T-helper 17 cell (primary cell): Measurements from ENCODE around the gene PNMT. TPM values are rescaled to one million over a fixed set of nuclear protein-coding genes. Genes with fewer than 3 reads are reported as not detected.

Experiments
- ATAC-seq: fragments of 150-1000 bp; cut with Tn5 transposase; 2 replicates; pipeline ENCODE4 v1.10.0; 2021; ENCODE audit warnings: mild to moderate bottlenecking, moderate library complexity
- DNase-seq, 3 donors: peaks; one replicate each; pipeline versions ENCODE4 v3.0.0 to v3.0.0-alpha.2; 2020 to 2021
- H3K9me3 ChIP-seq: one replicate; pipeline ENCODE4 v1.7.0; 2013; ENCODE audit warnings: low read length, mild to moderate bottlenecking; ENCODE audit not compliant: control insufficient read depth, poor library complexity, severe bottlenecking
- H3K27ac Mint-ChIP-seq: one replicate; pipeline ENCODE4 v1.8.0; 2022; ENCODE audit warnings: mild to moderate bottlenecking, moderate library complexity, mixed read lengths
- H3K27me3 Mint-ChIP-seq: one replicate; pipeline ENCODE4 v1.8.0; 2022; ENCODE audit warnings: mixed read lengths
- H3K36me3 Mint-ChIP-seq: one replicate; pipeline ENCODE4 v1.8.0; 2022; ENCODE audit warnings: low read depth, mixed read lengths
- H3K4me1 Mint-ChIP-seq: one replicate; pipeline ENCODE4 v1.8.0; 2022; ENCODE audit warnings: mild to moderate bottlenecking, mixed read lengths
- H3K4me3 Mint-ChIP-seq: one replicate; pipeline ENCODE4 v1.8.0; 2022; ENCODE audit warnings: mild to moderate bottlenecking, moderate library complexity, mixed read lengths
- total RNA-seq, 4 donors: library from RNA in 2 of 4; stranded (reverse) in 2 of 4; gene quantifications; one replicate each; pipeline ENCODE4 v1.2.3 and lab custom pipeline; 2022 to 2026

PNMT gene
- total RNA-seq, 2 donors from 2014 or later = not detected

DNA sequence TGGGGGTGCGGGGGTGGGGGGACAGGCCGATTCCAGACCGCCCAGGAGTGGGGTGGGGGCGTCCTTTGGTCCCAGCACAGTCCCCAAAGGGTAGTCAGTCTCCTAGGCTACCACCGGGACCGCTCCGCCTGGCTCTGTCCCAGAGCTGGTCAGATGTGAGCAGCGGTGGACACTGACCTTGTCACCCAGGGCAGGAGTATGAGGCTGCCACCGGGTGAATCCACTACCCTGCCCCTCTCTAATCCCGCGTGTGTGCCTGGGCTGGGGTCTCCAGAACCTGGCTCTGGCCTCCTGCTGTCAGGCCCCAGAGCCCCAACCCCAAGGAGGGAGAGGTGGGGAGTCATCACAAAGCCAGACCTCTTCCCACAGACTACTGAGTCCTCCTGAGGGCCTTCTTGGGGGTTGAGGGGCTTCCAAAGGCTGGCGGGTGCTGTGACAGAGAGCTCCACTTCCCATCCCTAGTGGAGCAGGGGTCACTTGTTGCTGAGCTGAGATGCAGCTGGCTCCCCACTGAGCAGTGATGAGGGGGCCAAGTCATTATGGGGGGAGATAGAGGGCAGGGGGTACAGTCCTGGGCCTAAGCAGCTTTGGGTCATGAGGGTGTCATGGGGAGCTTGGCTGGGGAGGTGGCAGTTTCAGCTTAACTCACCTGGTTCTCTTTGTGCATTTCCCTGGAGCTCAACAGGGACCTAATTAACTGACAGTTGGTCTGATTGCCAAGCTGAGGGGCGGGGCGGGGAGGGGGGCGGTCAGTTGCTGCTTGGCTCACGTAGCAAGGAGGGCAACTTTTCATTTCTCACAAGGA is 40.3 kb upstream of the PNMT start:
- peak overlapping the region; percentile 45 for H3K27ac Mint-ChIP-seq
- ATAC-seq = no peak
- H3K4me3 Mint-ChIP-seq = no peak overlapping the region
- no peak for DNase-seq
- H3K9me3 ChIP-seq = no peaks in the 10 kb centered on the region
- peaks cover 5% of the 10 kb centered on the region for H3K36me3 Mint-ChIP-seq
- peaks cover 21% of the 10 kb centered on the region for H3K4me1 Mint-ChIP-seq
- H3K27me3 Mint-ChIP-seq = peaks cover 47% of the 10 kb centered on the region

DNA sequence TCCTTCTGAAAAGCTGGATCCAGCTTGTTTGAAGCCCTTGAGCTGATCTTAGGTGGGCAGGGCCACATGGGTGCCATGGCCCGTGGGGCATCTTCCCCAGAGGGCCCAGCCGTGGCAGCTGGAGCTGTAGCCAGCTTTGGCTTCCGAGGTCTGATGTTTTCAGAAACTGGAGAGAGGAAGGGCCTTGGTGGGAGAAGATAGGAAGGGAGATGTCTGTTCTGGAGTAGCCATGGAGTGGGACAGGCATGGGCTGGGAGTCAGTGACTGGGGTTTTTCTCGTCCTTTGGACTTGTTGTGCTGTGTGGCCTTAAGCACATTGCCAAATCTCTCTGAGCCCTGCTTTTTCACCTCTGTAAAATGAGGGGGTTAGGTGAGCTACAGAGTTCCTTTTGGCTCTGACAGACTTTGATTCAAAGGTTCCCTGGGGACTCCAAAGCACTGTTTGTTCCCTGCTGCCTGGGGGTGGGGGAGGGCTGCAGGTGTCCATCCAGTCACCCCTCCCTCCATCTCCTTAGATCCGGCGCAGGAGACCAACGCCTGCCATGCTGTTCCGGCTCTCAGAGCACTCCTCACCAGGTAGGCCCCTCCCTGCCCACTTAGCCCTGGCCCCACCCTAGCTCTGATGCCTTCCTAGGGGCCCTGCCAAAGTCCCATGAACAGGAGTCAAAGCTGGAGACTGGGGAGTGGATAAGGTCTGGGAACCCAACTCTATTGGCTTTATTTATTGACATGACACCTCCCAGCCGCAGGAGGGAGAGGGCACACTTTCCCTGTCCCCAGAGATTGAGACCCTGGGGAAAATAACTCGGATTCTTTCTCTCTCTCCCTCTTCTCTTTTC is 39.4 kb upstream of the PNMT start:
- Mint-ChIP-seq H3K36me3 (peaks cover 5% of the 10 kb centered on the region), H3K4me1 (peaks cover 19% of the 10 kb centered on the region), H3K27ac (peak overlapping the region; percentile 45), H3K27me3 (peaks cover 47% of the 10 kb centered on the region), H3K4me3 (no peak overlapping the region)
- DNase-seq (no peak), ATAC-seq (no peak)
- H3K9me3 ChIP-seq = no peaks in the 10 kb centered on the region

- no peak for DNase-seq
- peaks cover 21% of the 10 kb centered on the region for H3K4me1 Mint-ChIP-seq
- no peak overlapping the region for H3K4me3 Mint-ChIP-seq
- peaks cover 47% of the 10 kb centered on the region for H3K27me3 Mint-ChIP-seq
- ATAC-seq = no peak
- peaks cover 5% of the 10 kb centered on the region for H3K36me3 Mint-ChIP-seq
- H3K9me3 ChIP-seq = no peaks in the 10 kb centered on the region
- no peak overlapping the region for H3K27ac Mint-ChIP-seq
These were observed 38.8 kb upstream of the PNMT start for GRCh38 chr17:39629494-39629880.

- ATAC-seq (no peak), DNase-seq (no peak)
- peaks cover 5% of the 10 kb centered on the region for H3K36me3 Mint-ChIP-seq
- H3K27me3 Mint-ChIP-seq = peaks cover 43% of the 10 kb centered on the region
- H3K4me3 Mint-ChIP-seq = no peak overlapping the region
- no peaks in the 10 kb centered on the region for H3K9me3 ChIP-seq
- H3K4me1 Mint-ChIP-seq = peaks cover 19% of the 10 kb centered on the region
- no peak overlapping the region for H3K27ac Mint-ChIP-seq
These were observed 38.4 kb upstream of the PNMT start for GRCh38 chr17:39629898-39630297.

DNA sequence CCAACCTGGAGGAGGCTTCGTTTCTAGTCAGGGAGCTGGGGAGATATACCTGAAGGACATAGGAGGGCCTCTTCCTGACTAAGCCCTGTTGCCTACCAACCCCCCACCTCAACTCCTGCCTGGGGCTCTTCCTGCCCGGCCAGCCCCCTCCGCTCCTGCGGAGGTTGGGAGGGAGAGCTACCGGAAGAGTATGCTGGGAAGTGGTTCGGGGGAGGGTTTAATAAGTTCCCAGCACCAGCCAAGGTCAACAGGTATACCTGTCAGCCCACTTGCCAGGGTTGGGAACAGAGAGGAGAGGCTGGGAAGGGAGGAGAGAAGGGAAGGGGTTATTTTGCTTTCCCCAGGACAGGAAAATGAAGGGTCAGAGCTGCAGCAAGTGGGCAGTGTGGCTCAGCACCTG is 36.9 kb upstream of the PNMT start:
- ATAC-seq (no peak), DNase-seq (no peak)
- H3K9me3 ChIP-seq = no peaks in the 10 kb centered on the region
- Mint-ChIP-seq H3K27ac (no peak overlapping the region), H3K36me3 (peaks cover 5% of the 10 kb centered on the region), H3K4me1 (peaks cover 15% of the 10 kb centered on the region), H3K4me3 (no peak overlapping the region), H3K27me3 (peaks cover 28% of the 10 kb centered on the region)

DNA sequence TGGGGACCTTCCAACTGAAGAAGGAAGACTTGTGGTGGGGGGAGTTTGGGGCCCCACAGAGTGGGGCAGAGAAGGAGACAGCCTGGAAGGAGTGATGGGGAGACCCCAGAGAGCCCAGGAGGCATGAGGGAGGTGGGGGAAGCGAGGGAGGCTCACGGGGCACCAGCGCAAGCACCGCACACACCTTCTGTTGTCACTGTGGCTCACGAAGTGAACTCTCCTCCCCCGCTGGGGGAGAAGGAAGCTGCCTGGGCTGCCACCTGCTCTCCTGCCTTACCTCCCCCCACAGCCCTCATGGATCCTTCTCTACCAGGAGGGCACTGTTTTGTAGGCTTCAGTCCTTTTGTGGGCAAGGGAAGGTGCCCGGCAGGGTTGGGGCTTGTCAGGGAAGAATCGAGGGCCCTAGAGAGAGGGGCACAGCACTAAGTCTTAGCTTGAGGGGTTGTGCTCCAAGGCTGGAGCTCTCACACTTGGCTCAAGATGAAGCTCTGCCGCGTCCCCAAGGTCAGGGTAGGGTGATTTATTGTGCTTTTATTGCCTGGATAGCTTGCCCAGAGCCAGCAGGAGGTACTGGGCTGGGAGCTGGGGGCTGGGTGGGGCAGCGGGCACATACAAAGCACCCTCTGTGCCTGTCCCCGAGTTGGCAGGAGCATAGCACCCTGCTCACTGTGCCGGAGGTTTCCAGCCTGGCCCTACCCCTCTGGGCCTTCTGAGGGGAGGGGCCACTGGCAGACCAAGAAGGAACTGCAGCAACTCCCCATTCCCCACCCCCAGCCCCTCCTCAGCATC is 35.9 kb upstream of the PNMT start:
- no peak overlapping the region for H3K4me3 Mint-ChIP-seq
- ATAC-seq = no peak
- no peak for DNase-seq
- H3K36me3 Mint-ChIP-seq = peaks cover 5% of the 10 kb centered on the region
- peaks cover 12% of the 10 kb centered on the region for H3K4me1 Mint-ChIP-seq
- H3K27me3 Mint-ChIP-seq = peaks cover 25% of the 10 kb centered on the region
- no peak overlapping the region for H3K27ac Mint-ChIP-seq
- H3K9me3 ChIP-seq = no peaks in the 10 kb centered on the region

DNA sequence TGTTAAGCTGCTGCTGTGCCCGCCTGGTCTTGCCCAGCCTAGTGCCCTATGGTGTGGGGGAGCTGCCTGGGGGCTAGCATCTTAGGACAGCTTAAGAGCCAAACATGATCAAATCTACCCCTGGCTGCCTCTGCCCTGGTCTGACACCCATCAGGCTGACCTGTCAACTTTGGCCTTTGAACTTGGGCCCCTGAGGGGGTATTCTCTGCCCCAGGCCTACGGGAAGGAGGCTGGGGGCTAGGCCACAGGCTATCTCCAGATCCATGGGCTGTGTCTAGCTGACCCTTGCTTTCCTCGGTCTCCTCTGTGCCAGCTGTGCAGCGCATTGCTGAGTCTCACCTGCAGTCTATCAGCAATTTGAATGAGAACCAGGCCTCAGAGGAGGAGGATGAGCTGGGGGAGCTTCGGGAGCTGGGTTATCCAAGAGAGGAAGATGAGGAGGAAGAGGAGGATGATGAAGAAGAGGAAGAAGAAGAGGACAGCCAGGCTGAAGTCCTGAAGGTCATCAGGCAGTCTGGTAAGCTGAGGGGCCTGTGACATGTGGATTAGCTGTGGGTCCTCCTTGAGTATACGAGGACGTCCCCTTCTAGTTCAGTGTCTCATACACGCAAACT is 34.6 kb upstream of the PNMT start:
- no peak overlapping the region for H3K4me3 Mint-ChIP-seq
- ATAC-seq (no peak), DNase-seq (no peak)
- H3K4me1 Mint-ChIP-seq = peaks cover 24% of the 10 kb centered on the region
- no peaks in the 10 kb centered on the region for H3K9me3 ChIP-seq
- no peak overlapping the region for H3K27ac Mint-ChIP-seq
- peaks cover 21% of the 10 kb centered on the region for H3K27me3 Mint-ChIP-seq
- peaks cover 5% of the 10 kb centered on the region for H3K36me3 Mint-ChIP-seq

GRCh38 chr17:39634384-39634871 is 33.8 kb upstream of the PNMT start:
- Mint-ChIP-seq H3K4me3 (peak overlapping the region; percentile 15), H3K27ac (peak overlapping the region; percentile 83), H3K4me1 (peaks cover 29% of the 10 kb centered on the region), H3K36me3 (peaks cover 4% of the 10 kb centered on the region), H3K27me3 (peaks cover 16% of the 10 kb centered on the region)
- ATAC-seq = no peak
- no peak for DNase-seq
- H3K9me3 ChIP-seq = no peaks in the 10 kb centered on the region

GRCh38 chr17:39635614-39636176 is 32.6 kb upstream of the PNMT start:
- ATAC-seq (no peak), DNase-seq (no peak)
- peak overlapping the region; percentile 33 for H3K4me3 Mint-ChIP-seq
- peak overlapping the region; percentile 95 for H3K27ac Mint-ChIP-seq
- H3K27me3 Mint-ChIP-seq = peaks cover 14% of the 10 kb centered on the region
- H3K4me1 Mint-ChIP-seq = peaks cover 37% of the 10 kb centered on the region
- no peaks in the 10 kb centered on the region for H3K9me3 ChIP-seq
- peaks cover 4% of the 10 kb centered on the region for H3K36me3 Mint-ChIP-seq

- ATAC-seq = no peak
These were observed 31.7 kb upstream of the PNMT start for GRCh38 chr17:39636587-39636926.

DNA sequence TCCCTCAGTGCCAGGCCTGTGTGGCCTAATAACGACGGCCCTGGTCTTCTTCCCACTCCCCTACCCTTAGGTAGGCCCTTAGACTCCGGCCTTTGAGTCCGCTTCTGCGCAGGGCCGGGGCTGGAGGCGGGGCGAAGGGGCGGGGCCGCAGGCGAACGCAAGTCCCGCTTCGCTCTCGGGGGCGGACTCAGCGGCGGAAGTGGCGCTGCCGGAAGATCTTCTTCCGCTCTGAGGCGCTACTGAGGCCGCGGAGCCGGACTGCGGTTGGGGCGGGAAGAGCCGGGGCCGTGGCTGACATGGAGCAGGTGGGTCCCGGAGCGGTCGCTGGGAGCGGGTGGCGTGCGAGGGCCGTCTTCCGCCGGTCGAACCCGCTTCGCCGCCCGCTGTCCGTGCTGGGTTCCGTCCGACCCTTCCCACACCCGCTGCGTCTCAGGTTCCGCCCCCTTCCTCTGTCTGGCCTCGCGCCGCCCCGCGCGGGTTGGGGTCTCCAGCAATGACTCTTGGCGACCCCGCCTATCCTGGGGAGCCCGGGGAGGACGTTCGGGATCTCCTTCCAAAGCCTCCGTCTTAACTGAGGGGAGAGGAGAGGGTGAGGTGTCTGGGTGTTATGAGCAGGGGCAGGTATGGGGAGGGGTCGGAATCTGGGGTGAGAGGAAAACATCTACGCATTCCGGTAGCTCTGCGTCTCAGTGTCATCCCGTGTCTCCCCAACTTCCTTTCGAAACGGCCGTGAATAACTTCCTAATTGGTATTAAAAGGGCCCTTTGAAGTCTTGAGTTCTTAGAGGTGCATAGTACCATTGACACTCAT is 31.1 kb upstream of the PNMT start, which contains the start of gene STARD3:
Gene STARD3, plus strand, starts transcription at position 218 of the 810 bp plus-strand sequence. CDS start 16,388 bp downstream, outside the sequence.
- H3K4me3 Mint-ChIP-seq = peak within 1 kb of the TSS; percentile 97
- peaks cover 2% of the 10 kb centered on the region for H3K36me3 Mint-ChIP-seq
- peaks cover 35% of the 10 kb centered on the region for H3K4me1 Mint-ChIP-seq
- peak; percentile 92 for ATAC-seq
- no peaks in the 10 kb centered on the region for H3K9me3 ChIP-seq
- no peaks in the 10 kb centered on the region for H3K27me3 Mint-ChIP-seq
- peak within 1 kb of the TSS; percentile 95 for H3K27ac Mint-ChIP-seq
- peak; percentile 79 to 90 (median 84) for DNase-seq

More at GRCh38 chr17:39636587-39636926, 31.7 kb upstream of the PNMT start:
- Mint-ChIP-seq H3K27me3 (peaks cover 6% of the 10 kb centered on the region), H3K4me3 (peak overlapping the region; percentile 97), H3K36me3 (peaks cover 2% of the 10 kb centered on the region), H3K4me1 (peaks cover 36% of the 10 kb centered on the region), H3K27ac (peak overlapping the region; percentile 95)
- DNase-seq = no peak
- H3K9me3 ChIP-seq = no peaks in the 10 kb centered on the region

DNA sequence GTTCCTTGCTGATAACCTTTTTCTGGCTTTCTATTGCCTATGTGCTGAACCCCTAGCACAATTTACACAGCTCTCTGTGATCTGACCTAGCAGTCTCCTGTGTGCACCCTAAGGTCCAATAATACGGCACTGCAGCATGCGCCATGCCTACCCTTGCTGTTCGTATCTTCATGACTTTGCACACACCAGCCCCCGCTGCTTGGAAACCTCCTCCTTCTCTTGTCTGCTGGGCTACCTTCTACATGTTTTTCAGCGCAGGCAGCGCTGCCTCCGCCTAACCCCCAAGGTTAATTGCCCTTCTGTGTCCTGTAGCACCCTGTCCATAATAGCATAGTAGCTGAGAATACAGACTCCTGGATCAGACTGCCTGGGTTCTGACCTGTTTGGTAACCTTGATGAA is 29.9 kb upstream of the PNMT start:
- Mint-ChIP-seq H3K27ac (peak overlapping the region; percentile 95), H3K36me3 (peaks cover 2% of the 10 kb centered on the region), H3K4me1 (peaks cover 43% of the 10 kb centered on the region), H3K27me3 (no peaks in the 10 kb centered on the region), H3K4me3 (peak overlapping the region; percentile 97)
- no peaks in the 10 kb centered on the region for H3K9me3 ChIP-seq
- no peak for ATAC-seq
- no peak for DNase-seq
